ENCODE measurements around the gene SCAMP4.

SCAMP4 gene

GRCh38 chr19:1938071-1938470 lies 32.9 kb downstream of the SCAMP4 start:
- no peak for DNase-seq (ENCODE audit: low read depth)

- DNase-seq (ENCODE audit: low read depth): no peak
Measured at GRCh38 chr19:1941146-1942077, 36.2 kb downstream of the SCAMP4 start, which contains the start of gene CSNK1G2. Gene CSNK1G2, plus strand, starts transcription at chr19:1941172. Its CDS starts 28,601 bp downstream, at chr19:1969773.

- DNase-seq (ENCODE audit: low read depth): no peak
Measured at GRCh38 chr19:1942078-1942933, 37.1 kb downstream of the SCAMP4 start.

GRCh38 chr19:1942934-1943555 lies 37.8 kb downstream of the SCAMP4 start:
- no peak for DNase-seq (ENCODE audit: low read depth)

- no peak for DNase-seq (ENCODE audit: low read depth)
Measured at GRCh38 chr19:1943661-1944087, 38.5 kb downstream of the SCAMP4 start.

GRCh38 chr19:1944088-1944915 lies 39.1 kb downstream of the SCAMP4 start:
- no peak for DNase-seq (ENCODE audit: low read depth)

GRCh38 chr19:1944916-1945561 lies 39.8 kb downstream of the SCAMP4 start:
- no peak for DNase-seq (ENCODE audit: low read depth)

GRCh38 chr19:1945899-1946298 lies 40.7 kb downstream of the SCAMP4 start:
- DNase-seq (ENCODE audit: low read depth): no peak

- no peak for DNase-seq (ENCODE audit: low read depth)
Measured at GRCh38 chr19:1947651-1948209, 42.5 kb downstream of the SCAMP4 start.

- no peak for DNase-seq (ENCODE audit: low read depth)
Measured at GRCh38 chr19:1949304-1950101, 44.3 kb downstream of the SCAMP4 start.

- no peak for DNase-seq (ENCODE audit: low read depth)
Measured at GRCh38 chr19:1950640-1951039, 45.4 kb downstream of the SCAMP4 start.

GRCh38 chr19:1952635-1953034 lies 47.4 kb downstream of the SCAMP4 start:
- DNase-seq (ENCODE audit: low read depth): no peak

- DNase-seq (ENCODE audit: low read depth): no peak
Measured at GRCh38 chr19:1953037-1953436, 47.8 kb downstream of the SCAMP4 start.

GRCh38 chr19:1953441-1954094 lies 48.4 kb downstream of the SCAMP4 start:
- no peak for DNase-seq (ENCODE audit: low read depth)

GRCh38 chr19:1954532-1954933 lies 49.3 kb downstream of the SCAMP4 start:
- DNase-seq (ENCODE audit: low read depth): no peak

GRCh38 chr19:1955171-1956121 lies 50.2 kb downstream of the SCAMP4 start:
- DNase-seq (ENCODE audit: low read depth): no peak

GRCh38 chr19:1956122-1956494 lies 50.9 kb downstream of the SCAMP4 start:
- DNase-seq (ENCODE audit: low read depth): no peak

GRCh38 chr19:1956868-1957492 lies 51.8 kb downstream of the SCAMP4 start:
- DNase-seq (ENCODE audit: low read depth): no peak

Measured in non-pigmented ciliary epithelial cell (primary cell).